Inferior parietal cortex (tissue), 1 donor: ENCODE measurements around the gene ERGIC1.
A peak's percentile ranks its signal among the peaks of the same experiment; 100 is the strongest.

Source experiments
- DNase-seq: peaks from one replicate; pipeline ENCODE4 v3.0.0-alpha.2; 2016; ENCODE audit errors: extremely low spot score

ERGIC1 gene

DNA sequence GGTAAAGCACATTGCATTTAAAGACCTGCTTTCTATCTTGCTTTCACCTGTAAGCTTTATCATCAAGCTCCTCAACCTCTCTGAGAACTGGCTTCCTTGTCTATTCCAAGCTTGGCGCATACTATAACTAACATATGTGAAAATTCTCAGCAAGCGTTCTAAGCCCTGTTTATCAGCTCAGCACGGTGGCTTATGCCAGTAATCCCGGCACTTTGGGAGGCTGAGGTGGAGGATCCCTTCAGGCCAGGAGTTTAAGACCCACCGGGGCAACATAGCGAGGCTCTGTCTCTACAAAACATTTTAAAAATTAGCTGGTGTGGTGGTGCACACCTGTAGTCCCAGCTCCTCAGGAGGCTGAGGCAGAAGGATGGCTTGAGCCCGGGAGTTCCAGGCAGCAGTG, 147.9 kb downstream of the ERGIC1 start:
- DNase-seq, result no peak

DNA sequence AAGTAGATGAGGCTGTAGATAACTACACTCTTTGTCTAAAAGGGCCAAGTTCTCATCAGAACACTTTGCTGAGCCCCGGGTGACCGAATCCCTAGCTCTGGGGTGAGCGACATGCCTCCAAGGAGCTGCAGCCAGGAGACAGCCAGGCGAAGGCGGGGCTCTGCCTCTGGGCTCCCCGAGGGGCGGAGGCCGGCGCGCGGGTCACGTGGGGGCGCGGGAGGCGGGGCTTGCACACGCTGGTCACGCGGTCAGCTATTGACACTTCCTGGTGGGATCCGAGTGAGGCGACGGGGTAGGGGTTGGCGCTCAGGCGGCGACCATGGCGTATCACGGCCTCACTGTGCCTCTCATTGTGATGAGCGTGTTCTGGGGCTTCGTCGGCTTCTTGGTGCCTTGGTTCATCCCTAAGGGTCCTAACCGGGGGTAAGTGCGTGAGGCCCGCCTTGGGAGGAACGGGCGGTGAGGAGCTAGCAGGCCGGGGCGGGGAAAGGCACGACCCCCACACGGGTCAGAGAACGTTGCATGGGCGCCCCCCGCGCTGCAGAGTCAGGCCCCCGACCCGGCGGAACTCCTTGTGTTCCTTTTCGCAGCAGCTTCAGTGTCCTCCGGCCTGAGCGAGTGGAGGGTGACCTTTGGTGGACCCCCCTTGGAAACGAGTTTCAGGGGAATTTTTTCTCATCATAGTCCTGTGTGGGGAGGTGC, 149.6 kb downstream of the ERGIC1 start, which contains the start of gene ATP6V0E1:
TSS of gene ATP6V0E1 (plus strand) at position 230 of the 702 bp plus-strand sequence. CDS start at position 320, 90 bp downstream.
- DNase-seq, result peak; percentile 94

DNA sequence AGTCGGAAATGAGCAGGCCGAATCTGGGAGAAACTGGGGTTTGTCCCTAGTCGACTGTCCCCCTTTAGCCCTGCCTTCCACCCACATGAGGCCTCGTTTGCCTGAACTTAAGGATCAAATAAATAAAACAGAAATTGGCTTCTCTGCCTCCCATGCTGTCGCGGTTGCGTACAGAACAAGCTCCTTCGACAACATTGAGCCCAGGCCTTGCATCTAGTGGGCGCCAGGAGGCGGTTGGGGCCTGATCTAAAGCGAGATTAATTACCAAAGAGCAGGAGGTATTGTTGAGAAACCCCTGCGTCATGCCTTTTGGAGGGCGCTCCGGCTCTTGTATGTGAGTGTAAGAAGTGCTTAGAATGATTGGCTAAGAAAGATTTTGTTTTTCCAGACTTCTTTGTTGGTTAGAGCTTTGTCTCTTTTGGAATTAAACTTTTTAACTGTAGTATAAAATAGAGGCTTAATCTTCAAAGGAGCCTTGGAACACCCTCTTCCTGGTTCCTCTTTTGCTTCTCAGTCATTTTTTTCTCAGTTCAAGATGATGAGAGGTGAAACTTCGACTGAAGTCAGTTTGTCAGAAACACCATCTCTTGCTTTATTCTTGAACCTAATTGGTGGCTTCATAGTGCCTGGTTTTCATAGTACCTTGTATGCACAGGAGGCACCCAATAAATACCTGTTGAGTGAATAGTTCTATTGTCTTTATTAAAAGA, 150.3 kb downstream of the ERGIC1 start:
- peak; percentile 66 for DNase-seq

DNA sequence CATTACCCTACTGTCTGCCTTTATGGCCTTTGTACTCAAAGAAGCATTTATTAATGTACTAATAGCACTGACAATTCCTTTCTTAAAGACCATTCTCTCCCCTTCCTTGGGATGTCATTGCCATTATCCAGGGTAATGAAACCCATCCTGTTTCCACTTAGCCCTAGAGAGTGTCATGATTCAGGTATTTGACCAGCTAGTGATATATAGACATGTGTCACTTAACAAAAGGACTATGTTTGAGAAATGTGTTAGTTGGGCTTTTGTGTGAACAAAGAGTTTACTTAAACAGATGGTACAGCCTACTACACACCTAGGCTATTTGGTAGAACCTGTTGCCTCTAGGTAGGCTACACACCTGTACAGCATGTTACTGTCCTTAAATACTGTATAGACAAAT, 151.5 kb downstream of the ERGIC1 start:
- no peak for DNase-seq

DNA sequence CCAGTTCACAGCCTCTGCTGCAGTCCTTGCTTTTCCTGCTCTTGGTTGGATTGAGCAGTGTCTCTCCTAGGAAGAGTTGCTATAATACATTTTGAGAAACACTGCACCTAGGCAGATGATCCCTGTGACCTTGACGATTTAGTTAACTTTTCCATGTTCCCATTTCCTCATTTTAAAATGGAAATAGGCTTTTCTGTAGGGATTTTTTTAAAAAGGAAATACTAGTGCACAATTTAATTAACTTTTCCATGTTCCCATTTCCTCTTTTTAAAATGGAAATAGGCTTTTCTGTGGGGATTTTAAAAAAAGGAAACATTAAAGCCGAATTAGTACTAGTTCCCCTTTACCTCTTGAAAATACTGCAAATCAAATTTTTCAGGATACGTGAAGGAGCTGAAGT, 154.2 kb downstream of the ERGIC1 start:
- no peak for DNase-seq

DNA sequence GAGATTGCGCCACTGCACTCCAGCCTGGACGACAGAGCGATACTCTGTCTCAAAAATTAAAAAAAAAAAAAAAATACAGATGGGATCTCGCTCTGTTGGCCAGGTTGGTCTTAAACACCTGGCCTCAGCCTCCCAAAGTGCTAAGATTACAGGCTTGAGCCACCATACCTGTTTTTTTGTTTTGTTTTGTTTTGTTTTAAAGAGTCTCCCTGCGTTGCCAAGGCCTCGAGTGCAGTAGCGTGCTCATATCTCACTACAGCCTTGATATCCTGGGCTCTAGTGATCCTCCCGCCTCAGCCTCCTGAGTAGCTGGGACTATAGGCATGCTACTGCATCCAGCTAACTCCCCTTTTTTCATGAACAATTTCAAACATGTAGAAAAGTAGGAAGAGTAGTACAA, 156.7 kb downstream of the ERGIC1 start:
- DNase-seq, result no peak

DNA sequence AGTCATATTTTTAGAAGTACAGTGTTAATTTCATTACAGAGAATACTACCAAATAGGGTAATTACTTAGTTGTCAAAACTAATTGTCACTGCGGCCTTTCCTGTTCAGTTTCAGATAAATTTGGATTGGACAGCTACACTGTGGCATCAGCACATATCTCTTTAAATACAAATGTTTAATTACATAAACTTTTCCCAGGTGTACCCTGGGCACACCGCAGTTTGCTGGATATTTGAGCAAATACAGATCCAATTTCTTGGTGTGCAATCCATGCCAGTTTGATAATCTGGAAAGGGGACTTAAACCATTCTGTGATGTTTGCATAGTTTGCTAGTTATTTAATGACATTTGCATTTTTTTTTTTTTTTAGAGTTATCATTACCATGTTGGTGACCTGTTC, 160.4 kb downstream of the ERGIC1 start:
- DNase-seq, result no peak

DNA sequence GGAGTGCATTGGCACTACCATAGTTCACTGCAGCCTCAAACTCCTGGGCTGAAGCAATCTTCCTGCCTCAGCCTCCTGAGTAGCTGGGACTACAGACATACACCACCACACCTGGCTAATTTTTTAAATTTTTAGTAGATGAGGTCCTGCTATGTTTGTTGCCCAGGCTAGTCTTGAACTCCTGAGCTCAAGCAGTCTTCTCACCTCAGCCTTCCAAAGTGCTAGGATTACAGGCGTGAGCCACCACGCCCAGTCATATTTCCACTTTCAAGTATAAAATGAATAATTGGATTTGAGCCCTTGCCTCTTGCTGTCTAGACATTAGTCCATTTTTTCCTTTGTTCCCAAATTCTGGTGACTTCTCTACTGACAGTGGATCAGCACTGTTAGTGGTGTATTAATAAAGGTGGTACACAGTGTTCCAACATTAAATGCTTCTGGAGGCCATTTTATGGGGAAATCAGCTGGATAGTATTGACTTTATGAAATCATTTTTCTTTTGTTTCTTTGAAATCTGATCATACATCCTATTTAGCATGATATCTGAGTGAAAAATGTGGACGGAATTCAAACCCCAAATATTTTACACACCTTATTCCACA, 165.4 kb downstream of the ERGIC1 start:
- DNase-seq, result no peak

DNA sequence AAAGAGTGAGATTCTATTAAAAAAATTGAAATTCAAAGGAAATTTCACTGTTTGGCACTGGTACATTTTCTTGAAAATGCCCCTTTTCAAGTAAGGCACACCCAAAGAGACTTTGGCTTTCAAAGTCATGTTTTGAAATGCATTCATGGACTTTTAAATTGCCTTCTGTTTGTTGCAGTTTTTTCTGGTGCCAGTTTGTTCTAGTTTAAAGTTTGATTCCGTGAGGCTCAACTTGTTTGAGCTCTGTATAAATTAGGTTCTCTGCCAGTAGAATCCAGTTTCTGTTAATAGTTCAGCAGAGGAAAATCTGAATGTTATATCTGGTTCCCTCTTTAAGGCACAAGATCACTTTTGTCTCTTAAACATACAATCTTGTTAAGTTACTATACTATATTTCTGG, 165.9 kb downstream of the ERGIC1 start:
- DNase-seq, result no peak

DNA sequence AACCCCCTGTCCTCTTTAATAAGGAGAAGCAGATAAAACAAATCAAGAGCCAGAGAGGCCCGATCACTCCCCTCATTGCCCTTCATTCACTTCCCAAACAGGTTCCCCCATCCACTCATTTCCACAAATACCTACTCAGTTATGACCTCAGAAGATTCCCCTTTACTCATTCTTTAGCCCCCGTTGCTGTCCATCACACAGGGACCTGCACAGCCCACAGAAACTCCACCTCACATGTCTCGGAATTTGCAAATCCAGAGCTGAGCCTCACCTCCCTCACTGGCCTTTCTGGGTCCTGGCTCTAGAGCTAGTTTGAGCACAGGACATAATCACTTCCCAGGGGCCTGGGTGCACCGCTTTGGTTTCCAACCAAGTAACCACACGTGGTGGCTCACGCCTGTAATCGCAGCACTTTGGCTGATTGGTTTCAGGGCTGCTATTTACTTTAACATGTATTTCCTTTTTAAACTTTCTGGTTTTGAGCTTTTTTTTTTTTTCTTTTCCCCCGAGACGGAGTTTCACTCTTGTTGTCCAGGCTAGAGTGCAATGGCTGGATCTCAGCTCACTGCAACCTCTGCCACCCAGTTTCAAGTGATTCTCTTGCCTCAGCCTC, 167.3 kb downstream of the ERGIC1 start:
- no peak for DNase-seq
